Measurements from ENCODE around the gene PKHD1. TPM values are rescaled to one million over a fixed set of nuclear protein-coding genes. Genes with fewer than 3 reads are reported as not detected.

PKHD1 gene
- total RNA-seq, 1 donor from 2014 or later = not detected

DNA sequence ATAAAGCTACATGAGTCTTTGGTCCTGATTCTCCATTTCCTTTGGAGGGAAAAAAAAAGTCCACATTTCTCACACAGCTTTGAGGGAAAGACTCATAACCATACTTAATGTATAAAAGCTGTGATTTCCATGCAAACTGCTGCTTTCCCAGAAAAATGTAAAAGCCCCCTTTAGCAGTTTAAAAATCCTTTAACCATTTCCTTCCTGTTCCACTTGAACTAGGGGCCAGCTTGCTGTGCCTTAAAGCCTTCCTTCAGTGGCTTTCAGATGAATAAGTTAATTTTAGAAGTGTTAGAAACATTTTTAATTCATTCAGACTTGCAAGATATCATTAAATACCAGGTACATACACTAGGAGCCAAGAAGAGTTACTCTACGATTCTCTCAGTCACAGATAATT, 273.5 kb downstream of the PKHD1 start:
- no peak for DNase-seq (ENCODE audit: low read depth in 2 of 2)

DNA sequence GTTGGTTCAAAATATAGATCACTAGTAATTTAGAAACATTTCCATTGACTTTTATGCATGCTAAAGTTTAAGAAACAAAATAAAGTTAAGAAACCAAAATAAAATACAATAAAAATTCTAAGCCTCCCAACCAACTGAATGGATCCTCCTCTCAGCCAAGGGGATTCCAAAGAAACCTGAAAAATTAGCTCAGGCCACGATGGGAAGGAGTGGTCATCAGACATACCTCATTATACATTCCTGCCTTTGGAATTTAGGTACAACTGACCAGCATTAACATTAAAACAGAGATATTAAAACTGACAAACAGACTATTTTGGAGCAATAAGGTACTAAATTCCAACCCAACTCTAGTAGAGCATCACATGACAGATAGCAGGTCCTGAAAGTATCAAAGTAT, 275.2 kb downstream of the PKHD1 start:
- no peak for DNase-seq (ENCODE audit: low read depth in 2 of 2)

DNA sequence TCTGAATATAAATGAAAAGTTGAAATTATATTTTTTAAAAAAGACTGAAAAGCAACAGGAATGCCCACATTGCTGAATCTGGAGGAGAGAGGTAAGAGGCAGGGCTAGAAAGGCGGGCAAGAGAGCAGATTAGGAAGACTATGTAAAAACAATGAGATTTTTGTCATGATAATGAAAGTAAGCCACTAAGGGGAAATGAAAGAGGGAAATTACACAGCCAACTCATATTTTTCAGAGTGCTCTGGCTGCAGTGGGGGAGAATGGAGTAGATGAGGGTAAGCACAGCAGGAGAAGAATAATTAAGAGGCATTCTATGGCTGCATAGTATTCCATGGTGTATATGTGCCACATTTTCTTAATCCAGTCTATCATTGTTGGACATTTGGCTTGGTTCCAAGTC, 281.9 kb downstream of the PKHD1 start:
- no peak for DNase-seq (ENCODE audit: low read depth in 2 of 2)

DNA sequence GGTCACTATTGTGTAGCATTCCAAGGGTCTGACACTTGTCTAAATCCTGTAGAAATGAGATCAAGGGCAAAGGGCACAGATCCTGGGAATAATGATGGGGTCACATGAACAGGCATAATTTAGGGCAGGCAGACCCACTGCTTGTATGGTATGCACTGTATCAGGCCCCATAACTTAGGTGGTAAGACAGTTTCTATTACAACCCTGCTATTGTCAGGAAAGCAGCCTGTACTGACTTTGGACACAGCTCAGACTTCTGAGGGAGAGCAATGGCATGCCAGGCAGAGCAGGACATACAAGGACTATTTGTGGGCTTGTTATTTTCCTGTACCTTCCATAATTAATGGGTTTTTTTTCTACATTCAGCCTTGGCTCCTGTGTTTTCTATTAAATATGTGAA, 286.8 kb downstream of the PKHD1 start:
- DNase-seq (ENCODE audit: low read depth in 2 of 2) = no peak

DNA sequence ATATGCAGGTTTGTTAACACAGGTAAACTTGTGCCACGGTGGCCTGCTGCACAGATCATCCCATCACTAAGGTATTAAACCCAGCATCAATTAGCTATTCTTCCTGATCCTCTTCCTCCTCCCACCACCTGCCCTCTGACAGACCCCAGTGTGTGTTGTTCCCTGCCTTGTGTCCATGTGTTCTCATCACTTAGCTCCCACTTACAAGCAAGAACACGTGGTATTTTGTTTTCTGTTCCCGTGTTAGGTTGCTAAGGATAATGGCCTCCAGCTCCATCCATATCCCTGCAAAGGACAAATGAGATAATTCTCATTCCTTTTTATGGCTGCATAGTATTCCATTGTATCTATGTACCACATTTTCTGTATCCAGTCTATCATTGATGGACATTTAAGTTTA, 294.0 kb downstream of the PKHD1 start:
- no peak for DNase-seq (ENCODE audit: low read depth in 2 of 2)

DNA sequence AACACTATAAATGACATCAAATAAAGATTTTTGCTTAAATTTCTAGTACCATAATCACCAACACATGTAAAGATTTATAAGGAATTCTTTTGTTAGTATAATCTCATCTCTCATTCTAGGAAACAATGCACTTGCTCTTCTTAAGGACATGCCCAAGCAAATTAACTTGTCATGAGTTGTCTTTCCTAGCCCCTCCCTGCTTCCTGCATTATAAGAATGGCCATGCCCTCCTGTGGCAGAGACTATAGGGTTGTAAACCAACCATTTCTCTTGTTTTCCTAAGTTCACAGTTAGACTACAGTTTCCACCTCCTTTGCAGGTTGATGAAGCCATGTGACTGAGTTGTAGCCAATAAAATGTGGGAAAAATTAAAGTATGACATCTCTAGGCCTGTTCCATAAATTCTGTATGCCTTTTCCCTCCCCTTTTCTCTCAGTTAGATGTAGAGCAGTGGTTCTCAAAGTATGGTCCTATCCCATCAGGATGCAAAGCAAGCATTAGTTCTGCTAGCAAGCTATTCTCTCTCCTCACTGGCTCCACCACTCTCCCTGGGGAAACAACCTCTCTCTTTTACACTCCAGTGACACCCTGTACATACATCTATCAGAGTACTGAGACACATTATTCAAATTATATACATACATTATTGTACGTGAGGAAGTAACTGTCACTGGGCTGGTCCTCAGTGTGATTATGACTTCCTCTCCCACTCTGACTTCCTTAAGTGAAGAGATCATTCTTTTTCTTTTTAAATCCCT, 295.0 kb downstream of the PKHD1 start:
- DNase-seq (ENCODE audit: low read depth in 2 of 2) = no peak

DNA sequence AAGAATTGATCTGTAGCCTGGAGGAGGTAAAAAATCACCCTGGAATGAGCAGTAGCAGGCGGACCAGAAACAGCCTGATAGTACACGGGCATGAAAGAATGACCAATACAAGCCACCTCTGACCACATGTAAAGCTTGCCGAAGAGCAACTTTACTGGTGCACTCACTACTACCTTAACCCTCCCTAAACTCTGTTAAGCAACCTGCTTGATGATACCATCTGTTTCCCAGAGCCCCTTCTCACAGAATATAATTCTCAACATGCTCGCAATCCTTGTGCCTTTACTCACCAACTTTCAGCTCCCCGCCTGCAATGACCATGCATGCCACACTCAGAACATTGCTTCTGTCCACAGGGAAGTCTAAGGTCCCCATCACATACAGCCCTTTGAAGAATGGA, 296.5 kb downstream of the PKHD1 start:
- DNase-seq (ENCODE audit: low read depth in 2 of 2) = no peak

DNA sequence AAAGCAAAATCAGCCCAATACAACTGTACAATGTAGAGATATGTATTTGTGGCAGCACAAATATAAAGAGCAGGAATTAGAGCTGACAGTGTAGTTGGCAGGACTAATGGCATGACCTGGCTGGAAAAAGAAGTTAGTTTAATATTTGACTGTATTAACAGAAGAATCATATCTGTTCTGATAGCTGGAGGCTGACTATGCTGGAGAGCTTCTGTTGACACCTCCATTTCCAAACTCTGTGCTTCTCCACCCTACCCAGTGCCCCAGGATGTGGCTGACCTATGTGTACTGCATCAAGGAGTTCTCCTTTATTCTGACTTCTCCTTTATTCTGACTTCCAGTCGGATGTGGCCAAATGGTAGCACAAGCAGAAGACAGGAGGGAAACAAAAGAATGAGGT, 299.3 kb downstream of the PKHD1 start:
- no peak for DNase-seq (ENCODE audit: low read depth in 2 of 2)

DNA sequence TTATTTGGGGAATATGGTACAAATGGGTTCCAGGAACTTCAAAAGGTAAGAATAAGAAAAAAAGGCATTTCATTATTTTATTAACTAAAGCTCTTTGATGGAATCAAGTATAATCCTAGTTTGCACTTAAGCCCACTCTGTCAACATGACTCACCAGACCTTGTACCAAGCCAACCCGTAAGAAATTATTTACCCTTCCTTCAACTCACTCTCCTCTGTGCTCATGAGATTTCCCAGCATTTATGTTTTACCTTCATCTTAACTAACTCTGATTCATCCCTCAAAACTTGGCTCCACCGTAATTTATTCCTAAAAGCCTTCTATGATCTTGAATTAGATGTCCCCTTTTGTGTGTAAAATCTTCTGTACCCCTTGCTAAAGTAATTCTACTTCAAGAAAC, 308.7 kb downstream of the PKHD1 start:
- DNase-seq (ENCODE audit: low read depth in 2 of 2) = no peak

DNA sequence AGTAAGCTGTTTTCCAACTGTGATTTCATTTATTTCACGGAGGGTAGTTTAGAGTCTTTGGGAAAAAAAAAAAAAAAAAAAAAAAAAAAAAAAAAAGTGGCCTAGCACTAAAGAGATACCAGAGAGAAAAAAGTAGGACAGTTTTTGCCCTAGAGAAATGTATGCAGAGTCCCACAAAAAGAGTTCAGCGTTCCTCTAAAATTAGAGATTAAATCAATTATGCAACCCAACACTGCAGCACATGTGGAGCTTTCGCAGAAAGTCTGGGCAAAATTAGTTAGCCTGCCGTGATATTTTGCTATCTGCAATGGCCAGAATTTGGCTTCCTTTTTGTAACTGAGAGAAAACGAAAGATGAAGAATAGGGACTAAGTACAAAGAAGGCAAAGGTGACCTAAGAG, 309.8 kb downstream of the PKHD1 start:
- no peak for DNase-seq (ENCODE audit: low read depth in 2 of 2)

DNA sequence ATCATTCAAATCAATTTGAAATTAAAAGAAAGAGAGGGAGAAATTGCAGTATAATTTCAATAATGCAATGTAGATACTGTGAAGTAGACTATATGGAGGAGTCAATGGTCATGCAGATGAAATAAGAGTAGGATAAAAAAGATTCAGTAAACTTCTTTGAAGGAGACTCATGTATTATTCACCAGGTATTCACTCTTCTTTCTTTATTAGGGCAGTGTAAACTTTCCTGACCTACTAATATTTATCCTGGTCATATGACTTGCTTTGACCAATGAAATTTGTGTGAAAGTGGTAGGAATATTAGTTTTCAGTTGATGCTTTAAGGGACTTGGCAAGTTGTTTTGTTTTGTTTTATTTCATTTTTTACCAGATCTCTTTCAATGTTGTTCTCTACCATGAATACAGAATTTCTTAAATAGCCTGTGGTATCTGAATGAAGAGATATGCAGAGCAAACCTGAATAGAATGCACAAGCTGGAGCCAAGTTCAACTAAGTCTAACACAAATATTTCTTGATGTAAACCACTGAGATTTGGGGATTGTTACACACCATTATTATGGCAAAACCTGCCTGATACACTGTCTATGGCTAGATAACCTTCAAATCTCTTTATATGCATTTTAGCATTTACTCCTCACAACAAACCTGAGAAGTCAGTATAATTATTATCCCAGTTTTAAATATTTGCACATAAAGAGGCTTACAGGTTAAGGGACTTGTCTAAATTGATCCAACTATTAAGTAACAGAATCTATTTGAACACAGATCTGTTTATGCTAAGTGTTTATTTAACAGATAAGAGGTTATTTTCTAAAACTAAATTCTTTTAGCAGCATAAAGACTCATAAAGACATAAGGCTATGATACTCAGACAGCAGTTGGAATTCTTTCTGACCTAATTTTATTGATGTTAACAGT, 311.2 kb downstream of the PKHD1 start:
- DNase-seq (ENCODE audit: low read depth in 2 of 2) = no peak

DNA sequence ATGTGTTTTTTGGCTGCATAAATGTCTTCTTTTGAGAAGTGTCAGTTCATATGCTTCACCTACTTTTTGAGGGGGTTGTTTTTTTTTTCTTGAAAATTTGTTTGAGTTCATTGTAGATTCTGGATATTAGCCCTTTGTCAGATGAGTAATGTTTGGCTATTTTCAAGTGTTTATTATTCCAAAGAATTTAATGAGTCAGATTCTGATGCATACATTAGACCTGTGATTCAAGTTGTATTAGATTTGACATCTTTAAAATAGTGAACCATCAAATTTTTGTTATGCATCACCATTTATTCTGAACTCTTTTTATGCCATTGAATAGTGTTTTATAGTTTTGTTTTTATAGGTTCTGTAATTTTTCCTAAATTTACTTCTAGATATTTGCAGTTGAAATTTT, 319.3 kb downstream of the PKHD1 start:
- no peak for DNase-seq (ENCODE audit: low read depth in 2 of 2)

DNA sequence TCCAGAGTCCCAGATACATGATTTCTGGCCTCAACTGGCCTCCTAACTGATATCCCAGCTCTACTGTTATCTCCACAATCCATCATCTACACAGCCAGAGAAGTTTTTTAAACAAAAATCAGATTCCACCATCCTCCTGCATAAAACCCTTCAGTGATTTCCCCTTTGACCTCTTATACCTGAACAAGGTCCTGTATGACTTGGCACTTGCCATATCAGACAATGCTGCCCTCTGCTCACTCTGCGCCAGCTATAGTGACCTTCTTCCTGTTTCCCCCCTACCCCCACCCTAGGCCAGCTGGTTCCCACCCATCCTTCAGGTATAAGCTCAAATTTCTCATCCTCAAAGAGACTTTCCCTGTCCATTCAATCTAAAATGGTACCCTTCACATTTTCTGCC, 322.2 kb downstream of the PKHD1 start:
- DNase-seq (ENCODE audit: low read depth in 2 of 2) = no peak

DNA sequence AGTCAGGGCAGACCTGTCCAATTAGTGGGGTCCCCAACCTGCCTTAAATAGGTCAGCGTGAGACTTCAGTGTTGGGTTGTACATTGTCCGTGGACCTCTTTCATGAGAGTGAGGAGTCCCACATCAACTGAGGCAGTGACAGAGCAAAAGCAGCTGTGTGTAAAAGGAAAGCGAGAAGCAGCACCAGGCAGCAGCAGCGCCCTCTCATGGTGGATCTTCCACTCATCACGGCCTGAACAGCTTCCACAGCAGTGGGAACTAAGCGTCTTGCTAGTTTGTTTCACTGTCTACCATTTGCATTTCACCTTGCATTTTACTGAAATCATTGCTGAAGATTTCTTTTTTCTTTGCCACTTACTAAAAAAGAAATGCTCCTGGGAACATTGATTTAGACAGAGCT, 333.8 kb downstream of the PKHD1 start:
- no peak for DNase-seq (ENCODE audit: low read depth in 2 of 2)

DNA sequence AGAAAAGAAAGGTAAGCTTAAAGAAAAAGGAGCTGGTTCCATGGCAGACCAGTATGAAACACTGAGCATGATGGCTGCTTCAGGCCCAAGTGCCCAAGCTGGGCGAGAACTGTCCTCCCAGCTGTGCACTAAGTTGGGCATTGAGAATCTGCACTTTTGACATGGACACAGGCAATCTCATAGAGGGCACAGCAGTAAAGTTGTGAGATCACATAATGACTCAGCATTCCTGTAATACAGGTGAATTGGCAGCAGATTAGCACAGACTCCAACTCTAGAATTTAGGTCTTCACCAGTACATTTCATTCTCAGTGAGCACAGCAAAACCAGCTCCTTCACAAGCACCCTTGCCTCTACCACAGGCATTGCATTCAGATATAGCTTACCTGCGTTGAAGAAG, 343.4 kb downstream of the PKHD1 start:
- DNase-seq (ENCODE audit: low read depth in 2 of 2) = no peak

DNA sequence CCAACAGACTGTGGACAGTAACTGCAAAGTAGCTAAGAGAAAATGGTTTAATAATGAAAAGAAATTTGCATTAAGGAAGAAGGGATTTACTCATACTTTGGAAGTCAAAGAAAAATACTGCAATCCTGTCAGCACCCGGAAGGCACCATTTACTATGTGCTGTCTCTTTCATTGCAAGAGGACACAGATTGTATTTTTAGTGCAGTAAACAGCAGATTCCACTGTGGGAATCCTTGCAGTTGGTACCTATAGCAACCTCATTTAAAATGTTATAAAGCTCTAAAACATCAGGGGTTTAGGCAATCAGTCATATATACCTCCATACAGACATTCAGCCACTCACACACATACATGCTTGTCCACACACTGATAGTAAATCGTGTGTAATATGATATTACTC, 346.8 kb downstream of the PKHD1 start:
- no peak for DNase-seq (ENCODE audit: low read depth in 2 of 2)

DNA sequence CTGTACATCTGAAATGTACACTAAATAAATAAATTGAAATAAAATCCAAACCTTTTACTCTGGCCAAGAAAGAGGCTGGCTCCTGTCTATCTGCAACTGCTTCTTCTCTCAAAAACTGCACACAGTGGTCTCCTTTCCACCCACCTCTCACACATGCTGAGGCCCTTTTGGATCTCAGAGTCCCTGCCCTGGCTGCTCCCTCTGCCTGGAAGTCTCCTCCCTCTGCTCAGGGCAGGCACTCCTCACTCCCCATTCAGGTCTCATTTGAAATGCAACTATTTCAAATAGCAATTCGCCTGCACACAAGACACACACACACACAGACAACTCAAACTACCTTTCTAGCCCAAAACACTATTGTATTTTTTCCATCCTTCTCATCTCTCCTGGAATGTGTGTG, 348.8 kb downstream of the PKHD1 start:
- no peak for DNase-seq (ENCODE audit: low read depth in 2 of 2)

DNA sequence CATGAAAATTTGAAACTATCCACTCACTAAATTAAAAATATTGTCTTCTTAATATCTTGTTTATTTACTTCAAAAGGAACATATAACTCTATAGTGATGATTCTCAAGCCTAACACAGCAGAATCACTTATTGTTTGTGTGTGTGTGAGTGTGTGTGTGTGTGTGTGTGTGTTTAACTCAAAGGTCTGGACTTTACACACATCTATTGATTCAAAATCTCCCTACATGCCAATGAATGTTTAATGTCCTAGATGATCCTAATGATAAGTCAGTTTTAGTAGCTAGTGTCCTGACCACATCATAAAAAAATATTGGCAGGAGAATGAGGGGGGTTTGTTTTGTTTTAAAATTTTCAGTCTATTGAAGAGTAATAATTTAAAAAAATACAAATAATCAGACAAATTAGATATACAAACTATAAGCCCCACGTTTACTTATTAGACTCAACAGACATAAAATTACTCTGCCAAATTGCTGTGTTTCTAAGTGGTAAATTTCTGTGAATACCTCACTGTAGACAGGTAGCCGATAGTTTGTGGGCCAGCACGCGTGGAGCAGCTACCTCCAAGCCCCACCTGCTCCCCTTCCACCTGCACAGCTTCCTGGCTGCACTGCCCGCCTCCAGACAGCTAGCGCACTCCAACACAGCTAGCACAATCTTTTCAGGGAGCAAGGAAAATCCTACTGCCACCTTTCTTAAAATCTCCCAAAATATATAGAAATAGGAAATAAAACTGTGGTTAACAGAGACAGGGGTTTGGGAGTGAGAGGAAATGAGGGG, 349.6 kb downstream of the PKHD1 start:
- DNase-seq (ENCODE audit: low read depth in 2 of 2) = no peak

DNA sequence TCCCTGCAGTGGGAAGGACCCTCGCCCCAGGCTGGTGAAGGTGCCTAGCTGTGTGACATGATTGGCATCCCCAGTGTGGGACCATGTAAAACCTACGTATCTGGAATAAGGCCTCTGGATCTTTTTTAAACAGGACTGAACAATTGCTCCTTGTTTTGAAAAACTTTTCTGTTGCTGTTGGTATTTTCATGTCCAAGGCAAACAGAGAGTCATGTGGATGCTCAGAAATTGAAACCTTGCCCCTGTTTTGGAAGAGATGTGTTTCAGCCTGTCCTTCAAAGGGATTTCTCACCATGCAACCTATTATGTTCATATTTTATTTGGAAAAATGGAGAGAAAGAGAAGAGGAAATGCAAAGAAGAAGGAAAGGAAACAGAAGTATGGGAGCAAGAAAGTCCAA, 362.3 kb downstream of the PKHD1 start:
- no peak for DNase-seq (ENCODE audit: low read depth in 2 of 2)

DNA sequence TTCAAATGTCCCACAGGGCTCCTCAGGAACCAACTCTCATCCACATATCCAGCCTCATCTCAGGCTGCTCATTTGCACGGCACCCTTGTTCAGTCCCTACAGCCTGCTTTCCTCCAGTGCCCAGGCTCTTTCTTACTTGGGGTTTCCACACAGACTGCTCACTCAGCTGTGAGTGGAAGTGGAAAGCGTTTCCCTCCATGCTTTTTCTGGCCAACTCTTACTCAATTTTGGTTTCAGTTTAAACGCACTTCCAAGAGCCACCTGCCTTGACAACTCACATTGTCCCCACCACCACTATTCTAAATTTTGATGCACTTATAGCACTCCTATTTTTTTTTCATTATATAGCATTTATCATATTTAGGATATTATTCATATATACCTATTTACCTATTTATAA, 367.1 kb downstream of the PKHD1 start:
- DNase-seq (ENCODE audit: low read depth in 2 of 2) = no peak

DNA sequence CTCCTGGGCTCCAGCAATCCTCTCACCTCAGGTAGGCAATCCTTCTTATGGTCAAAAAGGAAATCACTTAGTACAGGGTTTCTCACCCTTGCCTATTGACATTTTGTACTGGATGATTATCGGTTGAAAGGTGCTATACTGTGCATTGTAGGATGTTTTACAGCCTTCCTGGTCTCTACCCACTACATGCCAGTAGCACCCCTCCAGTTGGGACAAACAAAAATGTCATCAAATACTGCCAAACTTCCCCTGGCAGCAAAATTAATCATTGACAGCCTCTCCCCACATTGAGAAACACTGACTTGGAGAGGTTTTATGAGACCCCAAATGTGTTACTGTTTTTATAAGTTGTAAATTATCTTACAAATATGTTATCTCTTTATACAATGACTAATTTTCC, 368.1 kb downstream of the PKHD1 start:
- DNase-seq (ENCODE audit: low read depth in 2 of 2) = no peak

DNA sequence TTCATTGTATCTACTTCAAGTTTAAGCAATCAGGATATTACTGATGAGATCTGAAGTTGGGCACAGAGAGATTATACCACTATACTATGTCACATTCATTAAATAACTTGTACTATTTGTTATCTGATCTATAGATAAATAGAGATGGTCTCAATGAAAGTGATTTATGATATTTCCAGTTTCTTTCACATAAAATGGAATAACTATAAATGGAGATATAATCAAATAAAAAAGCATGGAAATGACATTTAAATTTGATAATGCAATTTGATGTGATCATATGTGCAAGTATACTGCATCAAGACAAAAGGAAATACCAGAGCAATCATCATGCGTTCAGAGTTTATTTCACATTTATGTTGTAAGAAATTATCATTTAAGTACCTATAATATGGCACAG, 368.9 kb downstream of the PKHD1 start:
- DNase-seq (ENCODE audit: low read depth in 2 of 2) = no peak
